Right lobe of liver (tissue), 4 donors: ENCODE data around the gene OR52E1.

Experiments
- CTCF ChIP-seq, 4 donors: fragments of 200-600 bp in 3 of 4; fragments of 450-650 bp in 1 of 4; IDR thresholded peaks; one replicate each; pipeline versions ENCODE4 v1.5.1 to v1.8.0; 2016 to 2022; ENCODE audit warnings: antibody characterized with exemption in 4 of 4, mild to moderate bottlenecking in 2 of 4
- POLR2A ChIP-seq: fragments of 450-650 bp; IDR thresholded peaks from one replicate; pipeline ENCODE4 v1.6.1; 2017; ENCODE audit warnings: antibody characterized with exemption, mild to moderate bottlenecking
- donor health status: DM: no; HTN: no; CAD: no.
- donor health status: DM: no; HTN: no; CAD: no.
- donor health status: DM: no; HTN: yes; CAD: no.

- TF ChIP-seq CTCF (IDR thresholded peaks at IDR 0.05) (no peak), POLR2A (no peak)
Measured at GRCh38 chr11:5107285-5107684, 37.9 kb downstream of the OR52E1 start.
